Karpas-422 (cell line): ENCODE measurements around the gene GDPD2. TPM values are rescaled to one million over a fixed set of nuclear protein-coding genes. Genes with fewer than 3 reads are reported as not detected.

Experiments used
- DNase-seq: peaks from one replicate; pipeline ENCODE4 v3.0.0-alpha.2; 2015
- H2AFZ ChIP-seq: fragments of 200-600 bp; sonication (generic); 2 replicates; pipeline ENCODE4 v1.6.1; 2014; ENCODE audit warnings: antibody characterized with exemption, low read length, mixed read lengths
- H3K27ac ChIP-seq: fragments of 200-600 bp; sonication (generic); 2 replicates; pipeline ENCODE4 v1.5.1; 2014; ENCODE audit warnings: mild to moderate bottlenecking, low read length, moderate library complexity
- H3K27me3 ChIP-seq: fragments of 200-600 bp; sonication (generic); 2 replicates; pipeline ENCODE4 v1.6.1; 2014; ENCODE audit warnings: low read length, mixed read lengths
- H3K36me3 ChIP-seq: fragments of 200-600 bp; sonication (generic); 2 replicates; pipeline ENCODE4 v1.6.1; 2014; ENCODE audit warnings: low read length, mixed read lengths; ENCODE audit not compliant: insufficient read depth
- H3K4me1 ChIP-seq: fragments of 200-600 bp; sonication (generic); 2 replicates; pipeline ENCODE4 v1.6.1; 2014; ENCODE audit warnings: mild to moderate bottlenecking, low read length, mixed read lengths
- H3K4me2 ChIP-seq: fragments of 200-600 bp; sonication (generic); 2 replicates; pipeline ENCODE4 v1.6.1; 2014; ENCODE audit warnings: low read length, low read depth, mild to moderate bottlenecking; ENCODE audit not compliant: poor library complexity, severe bottlenecking
- H3K4me3 ChIP-seq: fragments of 200-600 bp; sonication (generic); 2 replicates; pipeline ENCODE4 v1.5.1; 2014; ENCODE audit warnings: mild to moderate bottlenecking, antibody characterized with exemption, low read length, mixed read lengths
- H3K79me2 ChIP-seq: fragments of 200-600 bp; sonication (generic); 2 replicates; pipeline ENCODE4 v1.6.1; 2014; ENCODE audit warnings: mild to moderate bottlenecking, low read length, mixed read lengths
- H3K9ac ChIP-seq: fragments of 200-600 bp; sonication (generic); 2 replicates; pipeline ENCODE4 v1.6.0; 2014; ENCODE audit warnings: low read length
- H3K9me2 ChIP-seq: fragments of 200-600 bp; sonication (generic), shearing (Covaris generic); replicated peaks from 2 replicates; pipeline ENCODE4 v1.6.0; 2014; ENCODE audit warnings: mild to moderate bottlenecking, low read length, moderate library complexity; ENCODE audit not compliant: insufficient read depth
- H3K9me3 ChIP-seq: fragments of 300-700, 200-600 bp; sonication (generic); 2 replicates; pipeline ENCODE4 v1.6.1; 2014; ENCODE audit warnings: low read length, mixed read lengths
- H4K20me1 ChIP-seq: fragments of 200-600 bp; sonication (generic); 2 replicates; pipeline ENCODE4 v1.6.1; 2014; ENCODE audit warnings: mild to moderate bottlenecking, antibody characterized with exemption, low read length, low read depth; ENCODE audit not compliant: insufficient read depth
- total RNA-seq: library from RNA; depleted of rRNA; stranded (reverse); fragments of >200 nt; shearing (Covaris generic); gene quantifications from 2 replicates; pipeline ENCODE4 v1.2.3, GENCODE V29; 2014; ENCODE audit warnings: low replicate concordance

Gene GDPD2
- total RNA-seq, 1 experiment from 2014 or later = not detected

DNA sequence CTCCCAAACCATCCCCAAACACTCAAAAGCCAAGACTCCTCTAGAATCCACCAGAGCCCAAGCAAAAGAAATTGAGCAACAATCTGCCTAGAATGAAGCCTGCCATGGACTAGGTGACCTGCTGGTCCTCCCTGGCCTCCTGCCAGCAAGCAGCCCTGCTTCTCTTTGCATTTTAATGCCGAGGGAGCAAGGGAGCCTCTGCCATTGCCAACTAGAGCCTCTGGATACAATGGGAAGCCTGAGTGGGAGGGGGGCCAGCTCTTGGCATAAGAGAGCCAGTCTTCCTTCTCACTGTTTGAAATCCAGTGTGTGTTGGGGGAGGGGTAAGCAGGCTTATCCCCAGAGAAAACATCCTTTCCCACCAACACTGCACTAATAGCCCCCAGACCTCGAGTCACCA lies 1.5 kb upstream of the GDPD2 start:
- no peak overlapping the region for H3K4me2 ChIP-seq
- H3K27me3 ChIP-seq = no peaks in the 10 kb centered on the region
- H3K27ac ChIP-seq = no peak overlapping the region
- no peaks in the 10 kb centered on the region for H3K9me3 ChIP-seq
- no peaks in the 10 kb centered on the region for H3K4me1 ChIP-seq
- no peak overlapping the region for H2AFZ ChIP-seq
- no peaks in the 10 kb centered on the region for H3K36me3 ChIP-seq
- no peaks in the 10 kb centered on the region for H3K79me2 ChIP-seq
- H3K9me2 ChIP-seq = no peaks in the 10 kb centered on the region
- no peak overlapping the region for H3K9ac ChIP-seq
- no peak for DNase-seq
- H3K4me3 ChIP-seq = no peak overlapping the region
- H4K20me1 ChIP-seq = no peaks in the 10 kb centered on the region

DNA sequence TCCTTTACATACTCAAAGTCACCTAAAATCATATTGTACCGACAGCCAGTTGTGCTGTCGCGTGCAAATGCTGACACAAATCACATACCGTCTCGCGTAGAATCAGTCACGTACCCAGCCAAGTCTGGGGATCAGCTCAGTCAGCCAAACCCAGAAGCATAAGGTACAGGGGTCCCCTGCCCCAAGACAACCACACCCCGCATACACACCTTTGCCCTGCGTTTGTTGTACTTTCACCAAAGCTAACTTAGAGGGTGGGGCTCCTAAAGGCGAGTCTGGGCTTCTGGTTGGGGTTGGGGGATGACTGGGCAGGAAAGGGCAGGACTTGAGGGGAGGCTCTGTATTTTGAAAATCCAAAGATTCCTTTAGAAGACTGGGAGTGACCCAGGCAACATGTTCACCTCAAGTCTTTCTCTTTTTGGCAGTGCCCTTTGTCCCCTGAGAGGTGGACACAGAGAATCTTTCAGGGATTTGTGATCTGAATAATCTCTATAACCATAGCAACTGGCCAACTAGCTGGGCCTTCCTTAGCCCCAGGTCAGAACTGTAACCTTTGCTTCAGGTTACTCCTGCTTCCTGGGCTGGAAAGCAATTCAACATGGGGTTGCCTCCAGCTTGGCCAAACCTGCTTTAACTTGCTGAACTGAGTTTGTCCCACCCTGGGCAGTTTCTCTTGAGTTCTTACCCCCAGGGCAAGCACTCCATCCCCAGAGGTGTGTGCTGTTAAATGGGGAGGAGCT lies 992 bp downstream of the GDPD2 start:
- Histone ChIP-seq H3K27ac (no peak overlapping the region), H3K9me3 (no peaks in the 10 kb centered on the region), H3K27me3 (no peaks in the 10 kb centered on the region), H3K4me1 (no peaks in the 10 kb centered on the region), H3K9me2 (no peaks in the 10 kb centered on the region), H3K36me3 (no peaks in the 10 kb centered on the region), H2AFZ (no peak overlapping the region), H3K79me2 (no peaks in the 10 kb centered on the region), H3K4me2 (no peak overlapping the region), H3K9ac (no peak overlapping the region), H4K20me1 (no peaks in the 10 kb centered on the region), H3K4me3 (no peak overlapping the region)
- DNase-seq = peak; percentile 20

DNA sequence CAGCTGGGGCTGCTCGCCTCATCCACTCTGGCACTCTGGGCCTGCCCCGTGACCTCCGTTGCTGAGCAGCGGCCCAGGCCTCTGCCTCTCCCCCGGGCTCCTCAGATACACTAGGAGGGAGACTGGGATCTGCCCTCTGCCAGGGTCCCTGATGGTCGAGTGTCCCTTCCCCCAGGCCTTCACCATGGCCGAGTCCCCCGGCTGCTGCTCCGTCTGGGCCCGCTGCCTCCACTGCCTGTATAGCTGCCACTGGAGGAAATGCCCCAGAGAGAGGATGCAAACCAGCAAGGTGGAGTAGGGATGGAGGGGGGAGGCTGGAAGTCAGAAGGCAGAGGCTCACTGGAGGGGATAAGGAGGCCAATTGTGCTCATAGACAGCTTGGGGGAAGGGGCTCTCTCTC lies 1.7 kb downstream of the GDPD2 start:
- Histone ChIP-seq H3K79me2 (no peaks in the 10 kb centered on the region), H3K27ac (no peak overlapping the region), H3K36me3 (no peaks in the 10 kb centered on the region), H3K4me1 (no peaks in the 10 kb centered on the region), H3K4me2 (no peak overlapping the region), H2AFZ (no peak overlapping the region), H3K9ac (no peak overlapping the region), H3K4me3 (no peak overlapping the region), H3K27me3 (no peaks in the 10 kb centered on the region), H3K9me3 (no peaks in the 10 kb centered on the region), H3K9me2 (no peaks in the 10 kb centered on the region), H4K20me1 (no peaks in the 10 kb centered on the region)
- DNase-seq = no peak

DNA sequence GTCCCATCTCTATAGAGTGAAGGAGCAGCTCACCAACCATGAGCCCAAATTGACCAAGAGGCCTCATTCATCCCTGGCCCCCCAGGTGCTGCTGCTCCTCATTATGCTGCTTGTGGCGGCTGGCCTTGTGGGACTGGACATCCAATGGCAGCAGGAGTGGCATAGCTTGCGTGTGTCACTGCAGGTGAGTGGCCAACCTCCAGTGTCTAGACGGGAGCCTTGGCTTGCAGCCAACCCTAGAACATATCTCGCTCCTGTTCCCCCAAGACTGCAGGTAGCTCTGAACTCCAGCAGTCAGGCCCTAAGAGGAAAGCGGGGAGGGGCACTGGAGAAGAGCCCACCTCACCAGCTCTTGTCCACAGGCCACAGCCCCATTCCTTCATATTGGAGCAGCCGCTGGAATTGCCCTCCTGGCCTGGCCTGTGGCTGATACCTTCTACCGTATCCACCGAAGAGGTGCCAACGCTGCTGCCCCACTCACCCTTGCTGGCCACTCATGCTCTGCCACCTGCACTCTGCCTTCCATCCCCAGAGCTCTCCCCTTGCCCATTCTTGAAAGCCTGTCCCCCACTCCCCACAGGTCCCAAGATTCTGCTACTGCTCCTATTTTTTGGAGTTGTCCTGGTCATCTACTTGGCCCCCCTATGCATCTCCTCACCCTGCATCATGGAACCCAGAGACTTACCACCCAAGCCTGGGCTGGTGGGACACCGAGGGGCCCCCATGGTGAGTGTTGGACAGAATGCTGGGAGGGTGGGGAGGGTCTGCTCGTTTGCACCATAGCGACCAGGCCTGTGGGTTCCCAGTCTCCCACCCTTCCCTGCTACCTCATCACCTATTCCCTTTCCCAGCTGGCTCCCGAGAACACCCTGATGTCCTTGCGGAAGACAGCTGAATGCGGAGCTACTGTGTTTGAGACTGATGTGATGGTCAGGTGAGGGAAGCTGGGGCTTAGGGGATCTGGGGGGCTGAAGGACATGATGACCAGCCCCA lies 3.5 kb downstream of the GDPD2 start:
- Histone ChIP-seq H3K9me3 (no peaks in the 10 kb centered on the region), H3K4me2 (no peak overlapping the region), H3K27ac (no peak overlapping the region), H3K4me3 (no peak overlapping the region), H3K4me1 (no peaks in the 10 kb centered on the region), H3K79me2 (no peaks in the 10 kb centered on the region), H3K9me2 (no peaks in the 10 kb centered on the region), H3K9ac (no peak overlapping the region), H2AFZ (no peak overlapping the region), H3K36me3 (no peaks in the 10 kb centered on the region), H4K20me1 (no peaks in the 10 kb centered on the region), H3K27me3 (no peaks in the 10 kb centered on the region)
- no peak for DNase-seq

DNA sequence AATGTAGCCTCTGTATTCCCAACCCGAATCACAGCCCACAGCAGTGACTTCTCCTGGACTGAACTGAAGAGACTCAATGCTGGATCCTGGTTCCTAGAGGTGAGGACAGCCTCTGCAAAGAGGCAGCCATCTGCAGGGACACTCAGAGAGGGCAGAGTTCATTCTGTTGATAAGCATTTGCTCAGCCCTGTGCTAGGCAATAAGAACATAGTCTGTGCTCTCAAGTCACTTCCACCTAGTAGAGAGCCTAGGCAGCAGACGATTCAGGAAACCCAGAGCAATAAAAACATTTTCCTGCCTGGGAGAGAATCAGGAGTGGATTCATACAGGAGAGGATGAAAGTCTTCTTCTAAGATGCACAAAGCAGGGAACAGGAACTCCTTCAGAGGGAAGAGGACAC lies 4.3 kb downstream of the GDPD2 start:
- no peaks in the 10 kb centered on the region for H4K20me1 ChIP-seq
- H3K79me2 ChIP-seq = no peaks in the 10 kb centered on the region
- H3K27ac ChIP-seq = no peak overlapping the region
- H3K9me2 ChIP-seq = no peaks in the 10 kb centered on the region
- H3K4me2 ChIP-seq = no peak overlapping the region
- no peak overlapping the region for H3K9ac ChIP-seq
- no peaks in the 10 kb centered on the region for H3K9me3 ChIP-seq
- no peaks in the 10 kb centered on the region for H3K27me3 ChIP-seq
- H2AFZ ChIP-seq = no peak overlapping the region
- H3K4me1 ChIP-seq = no peaks in the 10 kb centered on the region
- H3K4me3 ChIP-seq = no peak overlapping the region
- no peaks in the 10 kb centered on the region for H3K36me3 ChIP-seq
- no peak for DNase-seq

DNA sequence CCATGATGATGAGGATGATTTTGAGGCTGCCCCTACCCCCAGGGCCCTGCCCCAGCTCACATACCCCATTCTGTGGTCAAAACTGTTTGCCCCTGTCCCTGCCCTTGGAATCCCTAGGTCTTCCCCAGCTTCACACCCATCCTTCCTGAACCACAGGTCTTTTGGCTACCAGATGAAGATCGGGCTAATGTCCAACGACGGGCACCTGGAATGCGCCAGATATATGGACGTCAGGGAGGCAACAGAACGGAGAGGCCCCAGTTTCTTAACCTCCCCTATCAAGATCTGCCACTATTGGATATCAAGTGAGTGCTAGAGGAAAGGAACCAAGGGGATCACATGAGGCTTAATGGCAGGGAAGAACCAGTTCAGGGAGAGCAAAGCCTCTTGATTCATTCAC lies 6.6 kb downstream of the GDPD2 start:
- H3K79me2 ChIP-seq = no peaks in the 10 kb centered on the region
- no peaks in the 10 kb centered on the region for H3K9me2 ChIP-seq

DNA sequence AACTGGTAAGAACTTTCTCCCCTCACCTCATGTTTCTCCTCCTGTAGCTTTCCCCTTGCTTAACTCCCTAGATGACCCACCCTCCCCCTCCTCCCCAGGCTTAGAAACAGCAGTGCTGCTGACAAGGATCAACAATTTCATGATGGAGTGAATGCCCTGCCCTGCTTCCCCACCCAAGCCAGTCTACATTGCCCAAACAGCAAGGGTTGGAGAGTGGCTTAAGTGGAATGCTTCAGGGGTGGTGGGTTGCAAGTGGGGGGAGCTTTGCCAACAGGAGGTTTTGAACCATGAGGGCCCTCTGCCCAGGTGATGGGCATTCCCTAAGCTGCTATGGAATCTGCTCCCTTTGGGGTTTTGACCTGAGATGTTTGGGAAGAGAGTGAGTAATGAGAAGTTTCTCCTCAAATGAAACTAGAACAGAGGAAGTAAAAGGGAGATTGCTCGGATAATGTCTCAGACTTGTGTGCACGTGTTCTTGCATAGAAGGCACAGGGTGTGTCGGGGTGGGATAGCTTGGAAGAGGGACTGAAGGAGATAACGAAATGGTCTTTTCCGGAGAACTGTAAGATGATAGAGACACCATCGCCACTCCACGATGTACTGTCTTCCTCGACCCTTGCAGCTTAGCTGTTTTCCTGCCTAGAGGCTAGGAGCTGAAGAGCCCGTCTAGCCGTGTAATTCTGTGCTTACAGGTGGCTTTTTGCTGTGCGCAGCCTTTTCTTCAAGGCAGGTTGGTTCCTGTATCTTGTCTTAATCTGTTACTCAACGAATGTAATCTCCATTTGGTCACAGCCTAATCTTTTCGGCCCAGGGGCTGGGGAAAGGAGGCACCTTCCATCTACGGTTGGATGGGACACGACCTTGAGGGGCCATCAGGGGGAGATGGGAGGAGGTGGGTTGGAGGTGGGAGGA lies 10.1 kb downstream of the GDPD2 start:
- Histone ChIP-seq H3K4me3 (peak overlapping the region; percentile 66), H2AFZ (peak overlapping the region; percentile 65; the same call in 1 of the 2 replicates), H3K27ac (0 out of 2 replicates have a peak overlapping the region, but pooled peaks have one; percentile 43), H3K4me2 (peak overlapping the region; percentile 70), H3K79me2 (no peaks in the 10 kb centered on the region), H3K9me2 (no peaks in the 10 kb centered on the region), H3K36me3 (no peaks in the 10 kb centered on the region), H3K4me1 (peaks cover 20% of the 10 kb centered on the region), H3K27me3 (no peaks in the 10 kb centered on the region), H3K9me3 (no peaks in the 10 kb centered on the region), H4K20me1 (no peaks in the 10 kb centered on the region), H3K9ac (peak overlapping the region; percentile 81)
- no peak for DNase-seq

More for the DNA sequence above, 6.6 kb downstream of the GDPD2 start:
- Histone ChIP-seq H3K4me1 (peaks cover 11% of the 10 kb centered on the region), H4K20me1 (no peaks in the 10 kb centered on the region), H3K9ac (no peak overlapping the region), H3K27ac (no peak overlapping the region), H3K36me3 (no peaks in the 10 kb centered on the region), H3K4me2 (no peak overlapping the region), H3K27me3 (no peaks in the 10 kb centered on the region), H3K9me3 (no peaks in the 10 kb centered on the region), H2AFZ (no peak overlapping the region), H3K4me3 (no peak overlapping the region)
- DNase-seq = no peak
